Measurements from ENCODE around the gene AGAP1.
"Not testable (repeated sequence)": the region's sequence is repeated elsewhere in the genome, so short reads cannot be mapped to it uniquely, and the experiment has no call there.

Gene AGAP1

DNA sequence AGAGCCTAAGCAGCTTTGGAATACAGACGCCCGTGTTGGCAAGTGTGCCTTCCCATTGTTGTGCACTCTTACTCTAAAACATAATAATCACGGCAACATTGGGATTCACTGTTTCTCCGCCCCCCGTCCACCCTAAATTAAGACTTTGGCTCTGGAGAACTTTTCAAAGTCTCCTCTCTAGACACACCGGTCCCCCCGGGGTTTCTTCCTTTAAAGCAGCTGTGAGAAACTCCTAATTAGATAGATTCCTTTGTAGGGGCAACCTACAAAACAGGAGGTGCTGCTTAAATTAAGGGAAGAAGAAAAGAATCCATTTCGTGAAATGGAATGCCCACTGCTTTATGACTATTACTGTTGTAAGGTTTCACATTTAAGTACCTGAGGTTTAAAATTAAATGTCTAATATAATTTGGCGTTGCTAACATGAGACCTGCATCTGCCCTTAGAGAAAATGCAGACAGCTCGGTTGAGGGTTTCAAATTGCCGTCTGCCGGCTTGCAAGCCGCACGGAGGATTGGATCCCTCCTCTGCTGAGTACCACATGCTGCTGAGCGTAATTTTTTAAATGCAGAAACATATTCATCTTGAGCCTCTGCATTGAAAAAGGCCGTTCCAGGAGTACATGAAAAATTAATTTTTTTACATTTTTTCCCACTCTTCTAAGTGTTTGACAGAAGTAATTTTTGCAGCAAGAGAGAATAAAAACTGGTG is 441.1 kb downstream of the AGAP1 start:
- DNase-seq: no peak

DNA sequence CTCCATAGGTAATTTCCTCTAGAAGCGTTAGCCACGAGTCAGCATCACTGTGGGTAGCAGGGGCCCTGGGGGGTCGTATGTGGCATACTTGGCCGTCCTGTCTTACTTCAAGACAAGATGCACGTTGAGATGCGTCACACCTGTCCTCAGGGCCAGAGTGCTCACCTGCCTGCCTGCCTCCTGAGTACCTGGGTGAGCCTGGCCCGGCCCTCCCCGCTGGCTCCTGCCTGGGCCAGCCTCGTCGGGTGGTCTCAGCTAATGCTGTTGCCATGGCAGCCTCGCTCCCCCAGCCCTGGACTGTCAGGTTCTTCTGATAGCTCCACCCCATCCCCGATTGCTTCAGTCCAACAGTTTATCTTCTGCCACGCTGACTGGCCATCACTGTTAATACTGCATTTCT is 441.9 kb downstream of the AGAP1 start:
- DNase-seq: no peak

DNA sequence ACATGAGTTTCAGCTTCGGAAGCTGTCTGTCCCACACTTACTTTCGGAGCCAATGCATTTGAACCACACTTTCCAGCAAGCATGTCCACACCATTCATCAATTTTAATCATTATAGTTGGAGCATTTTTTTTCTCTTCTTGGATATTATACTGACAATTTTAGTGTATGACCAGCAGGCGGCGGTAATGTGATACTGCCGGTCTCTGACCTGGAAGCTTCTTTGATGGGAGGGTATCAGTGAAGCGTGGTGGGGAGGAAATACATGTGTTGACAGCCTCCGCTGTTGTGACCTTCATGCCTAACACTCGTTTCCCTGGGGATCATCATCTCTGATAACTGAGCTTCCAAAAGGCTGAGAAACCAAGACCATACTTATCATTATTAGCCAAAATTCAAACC is 442.6 kb downstream of the AGAP1 start:
- no peak for DNase-seq

DNA sequence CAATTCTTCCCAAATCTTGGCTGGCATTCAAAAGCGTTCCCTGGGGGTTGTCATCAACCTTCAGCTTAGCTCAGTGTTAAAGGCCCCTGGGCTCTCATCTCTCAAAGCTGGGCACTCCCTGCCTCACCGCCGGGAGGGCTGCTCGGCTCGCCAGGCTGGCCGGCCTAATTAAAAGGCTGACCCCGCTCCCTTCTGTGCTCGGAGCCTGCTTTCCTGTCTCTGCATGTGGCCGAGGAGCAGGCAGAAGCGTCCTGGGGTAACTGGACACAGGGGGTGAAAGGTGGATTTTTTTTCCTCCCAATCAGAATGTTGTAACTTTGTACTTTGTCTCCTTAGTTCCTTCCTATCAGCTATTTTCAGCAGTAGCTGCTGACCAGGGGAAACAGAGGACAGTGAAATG is 443.2 kb downstream of the AGAP1 start:
- no peak for DNase-seq

DNA sequence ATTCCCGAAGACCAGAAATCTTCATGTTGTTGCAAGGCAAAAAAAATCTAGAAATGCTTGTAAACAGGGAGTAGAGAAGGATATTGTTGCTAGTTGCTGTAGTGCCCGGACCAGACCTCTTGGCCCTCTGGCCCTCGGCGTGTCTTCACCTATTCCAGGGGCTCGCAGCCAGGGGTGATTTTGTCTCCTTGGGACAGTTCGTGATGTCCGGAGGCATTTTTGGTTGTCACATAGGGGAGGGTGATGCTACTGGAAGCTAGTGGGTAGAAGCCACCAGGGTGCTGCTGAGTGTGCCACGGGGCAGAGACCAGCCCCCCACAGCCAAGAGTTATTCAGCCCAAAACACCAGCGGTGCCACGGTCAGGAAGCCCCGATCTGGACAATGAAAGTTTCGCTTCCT is 443.7 kb downstream of the AGAP1 start:
- no peak for DNase-seq

DNA sequence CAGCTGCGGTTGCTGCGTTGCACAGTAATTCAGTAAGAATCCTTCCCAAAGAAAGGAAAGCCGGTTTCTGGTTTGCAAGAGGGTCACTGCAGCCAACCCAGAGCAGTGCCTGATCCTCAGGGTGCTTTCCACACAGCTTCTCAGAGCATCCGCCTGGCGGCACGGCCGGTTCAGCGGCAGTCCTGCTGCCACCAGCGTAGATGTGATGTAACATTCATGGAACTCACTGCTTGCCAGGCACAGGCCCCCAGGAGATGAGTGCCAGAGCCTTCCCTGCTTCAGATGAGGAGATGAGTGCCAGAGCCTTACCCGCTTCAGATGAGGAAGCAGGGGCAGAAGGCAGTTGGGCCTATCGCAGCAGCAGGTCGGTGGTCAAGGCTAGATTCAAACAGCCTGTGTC is 444.1 kb downstream of the AGAP1 start:
- no peak for DNase-seq

DNA sequence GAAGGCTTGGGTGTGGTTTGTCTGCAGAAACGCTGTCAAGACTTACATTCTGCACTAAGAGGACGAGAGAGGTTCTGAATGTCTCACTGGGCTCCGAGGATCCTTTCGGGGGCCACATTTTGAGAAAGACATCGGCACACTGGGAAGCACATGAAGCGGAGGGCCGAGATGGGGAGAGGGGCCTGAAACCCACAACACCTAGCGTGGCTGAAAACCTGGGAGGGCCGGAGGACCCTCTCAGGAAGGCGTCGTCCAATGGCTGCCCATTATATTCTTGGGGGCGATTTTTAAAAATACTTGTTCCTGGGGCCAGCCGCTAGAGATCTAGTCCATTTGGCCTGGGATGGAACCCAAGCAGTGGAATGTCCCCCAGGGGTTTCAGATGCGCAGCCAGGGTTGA is 444.8 kb downstream of the AGAP1 start:
- DNase-seq: no peak

DNA sequence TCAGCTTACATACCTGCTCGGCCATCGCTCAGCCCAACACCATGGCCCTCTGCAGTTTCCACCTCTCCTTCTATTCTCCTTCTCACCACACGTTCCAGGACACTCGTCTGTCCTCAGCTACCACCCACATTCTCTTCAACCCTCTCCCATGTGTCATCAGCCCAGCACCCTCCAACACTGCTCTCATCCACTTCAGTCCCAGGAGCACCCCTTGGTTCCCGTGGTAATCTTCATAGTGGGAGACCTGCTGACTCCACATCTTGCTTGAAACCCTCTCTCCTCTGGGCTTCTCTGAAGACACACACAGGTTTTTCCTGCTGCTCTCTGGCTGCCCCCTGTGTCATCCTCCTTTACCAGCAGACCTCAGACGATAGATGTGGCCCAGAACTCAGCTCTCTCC is 445.6 kb downstream of the AGAP1 start:
- DNase-seq: no peak

DNA sequence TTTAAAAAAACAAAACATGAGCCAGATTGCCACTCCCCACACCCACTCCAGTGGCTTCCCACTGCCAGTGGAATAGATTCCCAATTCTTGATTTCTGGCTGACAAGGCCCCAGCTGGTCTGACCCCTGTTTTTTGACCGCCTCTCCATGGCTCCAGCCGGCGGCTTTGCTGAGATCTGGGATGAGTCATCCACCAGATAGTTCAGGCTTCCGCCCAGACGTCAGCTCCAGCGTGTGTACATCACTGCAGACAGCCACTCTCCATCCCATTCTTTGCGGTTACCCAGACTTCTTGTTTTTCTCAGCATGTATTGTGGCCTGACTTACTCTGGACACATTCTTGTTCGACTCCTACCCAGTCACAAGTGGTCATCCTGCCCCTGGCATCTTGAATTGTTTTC is 446.5 kb downstream of the AGAP1 start:
- DNase-seq: no peak

DNA sequence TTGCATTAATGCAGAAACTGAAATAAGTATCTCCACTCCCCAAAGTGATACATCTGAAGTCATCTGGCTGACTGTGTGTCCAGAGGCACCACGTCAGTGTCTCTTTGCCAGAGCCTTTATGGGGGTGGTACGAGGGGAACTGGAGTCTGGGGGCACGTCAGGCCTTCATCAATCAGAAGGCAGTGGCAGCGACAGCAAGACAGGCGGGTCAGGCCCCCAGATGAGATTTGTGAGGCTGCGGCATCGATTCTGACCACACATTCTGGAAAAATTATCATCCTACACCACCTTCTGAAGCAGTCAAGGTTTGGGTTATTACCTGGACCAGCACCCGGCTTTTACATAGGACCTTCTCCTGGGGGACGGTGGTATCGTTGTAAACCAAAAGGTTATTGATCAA is 450.7 kb downstream of the AGAP1 start:
- DNase-seq: no peak

DNA sequence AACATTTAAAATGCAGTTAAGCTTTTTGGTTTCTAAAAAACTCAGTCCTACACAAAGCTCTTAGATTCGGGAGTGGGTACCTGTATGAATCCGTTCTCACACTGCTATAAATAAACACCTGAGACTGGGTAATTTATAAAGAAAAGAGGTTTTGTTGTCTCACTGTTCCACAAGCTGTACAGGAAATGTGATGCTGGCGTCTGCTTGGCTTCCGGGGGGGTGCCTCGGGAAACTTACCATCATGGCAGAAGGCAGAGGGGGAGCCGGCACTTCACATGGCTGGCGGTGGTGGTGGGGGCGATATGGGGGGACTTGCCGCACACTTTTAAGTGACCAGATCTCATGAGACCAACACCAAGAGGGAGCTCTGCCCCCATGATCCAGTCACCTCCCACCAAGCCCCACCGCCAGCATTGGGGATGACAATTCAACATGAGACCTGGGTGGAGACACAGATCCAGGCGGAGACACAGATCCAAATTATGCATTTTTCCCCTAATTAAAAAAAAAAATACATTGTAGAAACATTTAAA is 451.8 kb downstream of the AGAP1 start:
- DNase-seq: peak in 1 of 6 experiments; percentile 20

DNA sequence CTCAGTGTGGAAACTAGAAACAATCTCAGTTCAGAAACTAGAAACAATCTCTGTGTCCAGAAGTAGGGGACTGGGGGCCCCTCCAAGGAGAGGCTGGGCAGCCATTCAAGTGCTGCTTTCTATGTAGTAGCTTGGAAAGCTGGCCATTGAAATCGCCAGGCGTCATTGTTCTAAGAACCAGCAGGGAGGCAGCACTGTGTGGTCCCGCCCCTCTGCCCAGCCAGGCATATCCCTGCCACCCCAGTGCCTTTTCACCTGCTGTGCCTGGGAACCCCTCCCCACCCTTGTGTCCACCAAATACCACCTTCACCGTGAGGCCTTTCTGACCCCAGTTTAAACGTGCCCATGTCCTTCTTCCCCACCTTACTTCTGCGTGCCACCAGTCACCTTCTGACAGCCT is 452.7 kb downstream of the AGAP1 start:
- no peak for DNase-seq

DNA sequence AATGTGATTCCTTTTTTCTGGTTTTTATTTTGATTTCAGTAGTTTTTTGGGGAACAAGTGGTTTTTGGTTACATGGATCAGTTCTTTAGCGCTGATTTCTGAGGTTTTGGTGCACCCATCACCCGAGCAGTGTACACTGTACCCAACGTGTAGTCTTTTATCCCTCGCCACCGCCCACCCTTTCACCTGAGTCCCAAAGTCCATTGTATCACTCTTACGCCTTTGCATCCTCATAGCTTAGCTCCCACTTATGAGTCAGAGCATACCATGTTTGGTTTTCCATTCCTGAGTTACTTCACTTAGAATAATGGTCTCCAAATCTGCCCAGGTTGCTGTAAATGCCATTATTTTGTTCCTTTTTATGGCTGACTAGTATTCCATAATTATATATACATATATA is 453.2 kb downstream of the AGAP1 start:
- not testable (repeated sequence) for DNase-seq

DNA sequence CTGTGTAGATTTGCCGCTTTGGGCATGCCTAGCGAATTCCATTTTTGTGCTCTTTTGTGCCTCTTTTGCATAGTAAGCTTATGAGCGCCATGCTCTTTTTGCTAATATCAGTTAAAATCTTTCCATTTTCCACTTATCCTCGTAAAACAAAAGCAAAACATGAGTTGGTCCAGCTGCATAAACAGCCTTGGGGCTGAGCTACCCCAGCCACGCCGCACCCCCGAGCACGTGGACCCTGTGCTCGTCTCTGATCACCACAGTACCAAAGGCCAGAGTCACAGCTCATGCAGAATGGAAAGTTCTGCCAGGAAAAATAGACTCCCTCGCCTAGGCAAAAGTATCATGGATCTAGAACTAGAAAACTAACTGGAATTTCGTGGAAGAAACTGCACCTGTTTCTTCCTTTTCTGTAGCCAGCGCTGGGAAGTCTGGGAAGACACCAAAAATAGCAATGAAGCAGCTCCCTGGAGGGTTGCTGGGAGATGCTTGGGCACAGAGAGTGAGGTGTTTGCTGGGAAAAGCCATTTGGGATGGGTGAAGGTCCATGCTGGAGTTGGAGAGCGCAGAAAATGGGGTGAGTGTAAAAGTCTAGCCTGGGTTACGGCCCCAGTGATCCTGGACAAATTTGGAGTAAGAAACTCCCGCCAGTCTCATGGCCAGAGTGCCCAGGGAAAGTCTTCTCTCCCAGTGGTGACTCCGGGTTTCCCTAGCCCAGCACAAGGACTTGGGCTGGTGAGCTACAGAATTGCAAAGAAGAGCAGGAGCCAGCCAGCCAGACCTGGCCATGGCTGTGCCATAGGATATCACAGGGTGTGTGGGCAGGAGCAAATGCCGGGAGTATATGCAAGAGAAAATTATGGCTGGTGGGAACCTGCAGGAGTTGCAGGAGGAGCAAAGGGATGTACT is 456.0 kb downstream of the AGAP1 start:
- no peak for DNase-seq

DNA sequence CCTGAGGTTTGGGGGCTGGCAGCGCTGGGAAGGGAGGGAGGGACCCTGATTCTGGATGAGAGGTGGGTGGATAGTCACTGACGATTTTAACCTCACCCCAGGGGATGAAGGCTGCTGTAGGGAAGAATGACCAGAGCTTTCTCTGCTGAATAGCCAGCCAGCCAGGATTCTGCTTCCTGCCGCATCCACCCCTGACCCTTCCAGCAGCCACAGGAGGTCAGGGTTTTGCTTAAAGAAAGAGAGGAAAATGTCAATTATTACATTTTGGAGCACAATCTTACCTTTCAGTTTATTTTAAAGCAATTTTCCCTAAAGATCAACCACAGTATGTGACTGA is 456.6 kb downstream of the AGAP1 start:
- DNase-seq: no peak

DNA sequence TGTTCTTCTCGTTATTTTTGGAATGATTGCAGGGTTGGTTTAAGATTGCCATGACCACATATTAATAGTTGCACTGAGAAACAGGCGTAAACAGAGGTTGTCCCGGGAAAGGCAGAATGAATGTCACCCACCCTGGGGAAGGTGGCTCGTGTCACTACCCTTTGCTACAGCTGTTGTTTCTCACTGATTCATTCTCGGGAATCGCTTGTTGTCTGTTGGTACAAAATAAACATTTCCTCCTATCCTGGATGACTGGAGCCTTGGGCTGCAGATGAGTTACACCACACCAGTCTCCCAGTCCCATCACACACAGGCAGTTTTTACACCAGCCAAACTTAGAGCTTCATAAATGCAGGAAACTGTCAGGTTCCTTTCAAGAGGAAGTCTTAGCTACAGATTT is 457.6 kb downstream of the AGAP1 start:
- DNase-seq: no peak

DNA sequence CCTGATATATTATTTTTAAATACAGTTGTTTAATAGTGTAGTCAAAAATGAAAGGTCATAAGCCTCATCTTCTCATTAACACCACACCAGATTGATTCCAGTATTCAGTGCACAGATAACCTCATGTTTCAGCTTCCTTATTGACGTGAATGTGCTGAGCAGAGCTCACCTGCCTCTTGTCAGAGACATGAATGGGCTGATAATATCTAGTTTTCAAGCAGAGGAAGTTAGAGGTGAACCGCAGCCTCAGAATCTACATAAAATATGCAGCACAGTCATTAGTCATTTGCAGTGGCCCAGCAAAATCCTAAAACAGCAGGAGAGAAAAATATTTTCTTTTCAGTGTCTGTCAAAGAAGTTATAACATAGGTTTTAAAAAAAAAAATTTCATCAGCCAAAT is 458.1 kb downstream of the AGAP1 start:
- peak in 2 of 6 experiments; percentile 5 to 47 for DNase-seq

DNA sequence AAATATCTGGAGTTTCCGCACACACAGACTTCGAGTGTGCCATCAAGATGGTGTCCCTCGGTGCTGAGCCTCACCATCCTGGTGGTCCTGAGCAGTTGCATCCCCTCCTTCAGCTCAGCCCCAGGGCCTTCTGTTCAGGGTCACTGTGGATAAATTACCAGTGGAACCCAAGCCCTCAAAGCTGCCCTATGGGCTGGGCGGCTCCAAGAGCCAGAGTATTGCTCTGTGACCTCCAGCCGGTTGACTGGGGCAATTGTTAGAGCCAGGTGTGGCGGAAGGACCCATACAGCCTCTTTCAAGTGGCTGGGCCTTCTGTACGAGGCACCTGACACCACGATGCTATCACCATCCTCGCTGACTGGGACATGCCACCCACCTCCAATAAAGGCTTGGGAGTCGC is 458.9 kb downstream of the AGAP1 start:
- no peak for DNase-seq

DNA sequence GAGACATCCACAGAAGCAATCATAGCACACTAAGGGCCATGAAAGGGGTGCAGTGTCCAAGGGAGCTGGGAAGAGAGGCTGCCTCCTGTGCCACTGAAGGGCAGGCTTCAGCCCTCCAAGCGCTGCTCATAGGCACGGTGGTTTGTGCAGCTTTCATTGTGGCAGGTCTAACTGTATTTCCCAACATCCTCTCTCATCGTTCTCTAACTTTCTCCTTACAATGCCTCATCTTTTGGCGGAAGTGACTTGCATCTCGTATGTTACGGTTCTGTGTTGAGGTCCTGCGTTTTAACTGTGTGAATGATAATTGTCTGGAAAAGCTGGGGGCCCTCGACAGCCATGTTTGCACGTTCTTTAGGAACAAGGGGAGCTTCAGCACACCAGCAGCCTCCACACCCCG is 460.4 kb downstream of the AGAP1 start:
- no peak for DNase-seq

DNA sequence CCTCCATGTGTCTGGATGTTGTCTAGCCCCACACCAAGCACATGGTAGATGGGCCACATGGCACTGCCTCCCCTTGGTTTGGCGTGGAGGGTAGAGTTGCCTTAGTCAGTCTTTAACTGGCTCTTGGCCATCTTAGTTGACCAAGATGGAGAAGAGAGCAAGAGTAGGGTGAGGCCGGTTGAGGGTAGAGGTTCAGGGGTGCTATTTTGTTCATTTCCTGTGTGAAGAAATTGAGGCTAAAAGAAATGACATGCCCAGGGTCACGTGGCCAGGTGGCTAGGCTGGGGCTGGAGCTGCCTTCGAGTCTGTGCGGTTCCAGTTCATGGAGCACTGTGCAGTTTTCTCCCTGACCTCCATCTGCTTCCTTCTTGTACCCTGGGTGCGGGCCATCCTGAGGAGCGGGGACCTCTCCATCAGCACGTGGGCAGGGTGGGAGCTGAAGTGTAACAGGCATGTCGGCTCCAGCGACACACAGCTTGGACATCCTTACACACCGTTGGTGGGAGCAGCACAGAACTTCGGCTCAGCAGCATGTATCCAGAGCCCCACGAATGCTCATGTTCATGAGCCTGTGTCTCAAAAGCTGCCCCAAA is 461.1 kb downstream of the AGAP1 start:
- no peak for DNase-seq

DNA sequence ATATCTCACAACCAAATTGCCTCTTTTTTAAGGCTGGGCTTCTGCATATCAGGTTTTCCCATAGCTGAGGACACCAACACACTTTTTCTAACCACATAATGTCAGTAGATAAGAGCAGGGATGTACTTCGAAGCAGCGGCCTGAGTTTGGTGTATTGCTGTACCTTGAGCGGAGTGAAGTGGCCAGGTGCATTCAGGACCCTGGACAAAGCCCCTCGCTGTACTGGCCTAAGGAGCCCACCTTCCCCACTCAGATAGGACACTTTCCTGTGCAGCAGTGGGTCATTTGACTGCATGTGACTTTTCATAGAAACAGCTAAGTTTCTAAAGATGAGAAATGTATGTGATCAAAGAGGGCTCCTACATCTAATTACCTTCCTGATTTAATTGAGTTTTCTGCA is 461.8 kb downstream of the AGAP1 start:
- no peak for DNase-seq

DNA sequence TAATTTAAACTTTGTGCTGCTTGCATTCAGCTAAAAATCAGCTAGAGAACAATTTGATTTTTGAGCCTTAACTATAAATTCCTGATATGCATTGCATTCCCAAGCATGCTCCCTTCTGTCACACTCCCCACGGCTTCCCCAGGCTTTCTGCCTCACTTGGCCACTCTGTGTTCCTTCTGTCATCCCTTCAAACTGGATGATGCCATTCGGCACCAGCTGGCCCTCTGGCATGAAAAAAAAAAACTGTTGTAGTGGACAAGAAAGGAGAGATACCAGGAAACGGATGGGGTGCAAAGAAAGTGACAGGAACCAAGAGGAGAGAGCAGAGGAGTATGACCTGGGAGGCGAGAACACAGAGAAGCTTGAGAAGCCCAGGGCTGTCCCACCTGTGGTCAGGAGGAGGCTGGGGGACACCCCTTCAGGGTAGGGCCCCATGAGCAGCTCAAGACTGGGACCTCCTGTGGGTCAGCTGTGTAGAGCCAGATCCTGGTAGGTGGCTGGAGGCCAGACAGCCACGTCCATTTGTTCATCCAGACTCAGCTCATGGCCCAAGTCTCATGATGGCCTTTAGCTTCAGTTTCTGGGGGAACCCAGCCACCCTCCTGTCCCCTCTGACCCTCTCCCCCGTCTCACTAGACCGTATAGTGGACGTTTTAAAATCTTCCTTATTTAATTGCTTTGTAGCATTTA is 462.6 kb downstream of the AGAP1 start:
- no peak for DNase-seq

DNA sequence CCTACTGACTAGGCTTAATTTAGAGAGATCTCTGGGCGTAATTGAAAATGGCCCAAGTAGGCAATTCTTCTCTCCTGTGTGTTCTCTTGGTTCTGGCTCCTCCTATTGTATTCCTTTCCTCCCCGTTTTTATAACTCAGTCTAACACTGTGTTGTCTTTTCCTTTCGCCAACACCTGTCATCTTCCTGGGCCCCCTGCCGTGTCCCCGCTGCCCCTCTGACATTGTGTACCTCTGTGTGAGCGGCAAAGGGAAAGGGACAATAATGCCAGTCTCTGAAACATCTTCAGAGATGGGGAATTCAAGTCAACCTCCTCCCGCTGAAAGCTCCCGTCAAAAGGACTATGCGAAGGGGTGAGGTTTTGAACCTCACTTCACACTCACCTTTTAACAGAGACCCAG is 463.4 kb downstream of the AGAP1 start:
- no peak for DNase-seq

Measured in stimulated activated naive CD4-positive, alpha-beta T cell (primary cell).